Esophagus squamous epithelium (tissue), 5 donors: ENCODE data around the gene SPECC1L. TPM values are rescaled to one million over a fixed set of nuclear protein-coding genes. Genes with fewer than 3 reads are reported as not detected.

Experiments used
- DNase-seq: peaks from one replicate; lab custom pipeline; 2025; lab: John Stamatoyannopoulos, UW
- H3K27ac ChIP-seq, 4 donors: fragments of 200-600 bp; sonication (generic); one replicate each; pipeline ENCODE4 v1.5.1; 2016 to 2019; ENCODE audit warnings: mild to moderate bottlenecking in 1 of 4
- H3K27me3 ChIP-seq, 4 donors: fragments of 200-600 bp; sonication (generic); 1 replicate in 3 of 4; 2 replicates in 1 of 4; pipeline versions ENCODE4 v1.5.1 to v1.6.0; 2017 to 2021; ENCODE audit warnings: antibody characterized with exemption in 1 of 4
- H3K36me3 ChIP-seq, 3 donors: fragments of 200-600 bp; sonication (generic); one replicate each; pipeline ENCODE4 v1.5.1; 2016 to 2019
- H3K4me1 ChIP-seq, 3 donors: fragments of 200-600 bp; sonication (generic); one replicate each; pipeline ENCODE4 v1.5.1; 2017 to 2019
- H3K4me3 ChIP-seq, 4 donors: fragments of 200-600 bp; sonication (generic); 1 replicate in 3 of 4; 2 replicates in 1 of 4; pipeline ENCODE4 v1.5.1; 2016 to 2019; ENCODE audit warnings: mild to moderate bottlenecking in 2 of 4, moderate library complexity in 1 of 4
- H3K9me3 ChIP-seq, 3 donors: fragments of 200-600 bp; sonication (generic); one replicate each; pipeline ENCODE4 v1.5.1; 2016 to 2019
- CTCF ChIP-seq, 6 experiments: fragments of 450-650 bp in 4 of 6; fragments of 200-600 bp in 2 of 6; sonication (generic) in 2 of 6; IDR thresholded peaks; one replicate each; pipeline ENCODE4 v1.5.1; 2016 to 2019; ENCODE audit warnings: antibody characterized with exemption in 6 of 6, mild to moderate bottlenecking in 4 of 6, moderate library complexity in 4 of 6
- POLR2A ChIP-seq, 4 donors: fragments of 450-650 bp; IDR thresholded peaks; one replicate each; pipeline ENCODE4 v1.6.1; 2017; ENCODE audit warnings: antibody characterized with exemption in 4 of 4, mild to moderate bottlenecking in 4 of 4, moderate library complexity in 3 of 4
- WGBS, 2 donors: methylation state at CpG; one replicate each; pipeline ENCODE4 v1.1.5; 2018; 5-methylcytosine and 5-hydroxymethylcytosine counted together
- intact Hi-C: fragments of 100-400 bp; cut with DNase I; formaldehyde crosslinking; loops from one replicate; pipeline ENCODE4 v1.15.0; 2022
- total RNA-seq, 4 donors: library from RNA; depleted of rRNA; stranded (reverse); fragments of >200 nt; gene quantifications; one replicate each; pipeline ENCODE4 v1.1.0, GENCODE V29; 2016
- donor health status: DM: yes; HTN: yes; CAD: no.

SPECC1L gene
- total RNA-seq, 4 donors from 2014 or later, result 21.4 to 31.9 (median 27.7) TPM

GRCh38 chr22:24361976-24362646 lies 91.5 kb downstream of the SPECC1L start:
- Histone ChIP-seq H3K27me3 (no peaks in the 10 kb centered on the region), H3K9me3 (no peaks in the 10 kb centered on the region), H3K4me1 (peaks cover 0 to 24% (median 8%) of the 10 kb centered on the region in 3 donors), H3K4me3 (no peak overlapping the region), H3K36me3 (peaks cover 0 to 93% (median 8%) of the 10 kb centered on the region in 3 donors), H3K27ac (no peak overlapping the region)
- TF ChIP-seq POLR2A (IDR thresholded peaks at IDR 0.05), result no peak
- no peak for TF ChIP-seq CTCF (IDR thresholded peaks at IDR 0.05)
- no peak for DNase-seq
- 80 to 92% methylated on average over 4 of the region's 4 CpGs for WGBS, 2 donors
- intact Hi-C loops, result no loop called here

- peaks cover 0 to 98% (median 8%) of the 10 kb centered on the region in 3 donors for H3K36me3 ChIP-seq
- 93 to 98% methylated on average over 3 of the region's 3 CpGs for WGBS, 2 donors
- no peaks in the 10 kb centered on the region for H3K27me3 ChIP-seq
- intact Hi-C loops, result no loop called here
- peaks cover 0 to 16% (median 4%) of the 10 kb centered on the region in 3 donors for H3K4me1 ChIP-seq
- no peak overlapping the region for H3K4me3 ChIP-seq
- H3K27ac ChIP-seq, result no peak overlapping the region
- no peak for TF ChIP-seq POLR2A (IDR thresholded peaks at IDR 0.05)
- TF ChIP-seq CTCF (IDR thresholded peaks at IDR 0.05), result no peak
- H3K9me3 ChIP-seq, result no peaks in the 10 kb centered on the region
- DNase-seq, result no peak
Observed at GRCh38 chr22:24363243-24363642, 92.6 kb downstream of the SPECC1L start.

GRCh38 chr22:24366701-24367100 lies 96.1 kb downstream of the SPECC1L start:
- H3K36me3 ChIP-seq, result peaks cover 7 to 100% (median 34%) of the 10 kb centered on the region in 3 donors
- H3K4me3 ChIP-seq, result no peak overlapping the region
- intact Hi-C loops, result no loop called here
- TF ChIP-seq POLR2A (IDR thresholded peaks at IDR 0.05) (no peak), CTCF (IDR thresholded peaks at IDR 0.05) (no peak)
- no peaks in the 10 kb centered on the region for H3K27me3 ChIP-seq
- no peak for DNase-seq
- WGBS, 2 donors, result 67 to 75% methylated on average over 8 of the region's 8 CpGs
- H3K9me3 ChIP-seq, result no peaks in the 10 kb centered on the region
- peaks cover 0 to 8% (median 4%) of the 10 kb centered on the region in 3 donors for H3K4me1 ChIP-seq
- H3K27ac ChIP-seq, result no peak overlapping the region

GRCh38 chr22:24367841-24368240 lies 97.2 kb downstream of the SPECC1L start:
- Histone ChIP-seq H3K9me3 (no peaks in the 10 kb centered on the region), H3K36me3 (peaks cover 12 to 100% (median 36%) of the 10 kb centered on the region in 3 donors), H3K4me3 (no peak overlapping the region), H3K27me3 (no peaks in the 10 kb centered on the region), H3K27ac (no peak overlapping the region), H3K4me1 (peaks cover 0 to 8% (median 4%) of the 10 kb centered on the region in 3 donors)
- TF ChIP-seq CTCF (IDR thresholded peaks at IDR 0.05) (no peak), POLR2A (IDR thresholded peaks at IDR 0.05) (no peak)
- WGBS, 2 donors, result 46 to 69% methylated on average over 3 of the region's 3 CpGs
- intact Hi-C loops, result no loop called here
- no peak for DNase-seq

GRCh38 chr22:24370401-24370800 lies 99.8 kb downstream of the SPECC1L start:
- intact Hi-C loops, result no loop called here

More at GRCh38 chr22:24370401-24370800, 99.8 kb downstream of the SPECC1L start:
- Histone ChIP-seq H3K36me3 (peaks cover 12 to 87% (median 32%) of the 10 kb centered on the region in 3 donors), H3K9me3 (no peaks in the 10 kb centered on the region), H3K27me3 (no peaks in the 10 kb centered on the region), H3K4me3 (no peak overlapping the region), H3K27ac (no peak overlapping the region), H3K4me1 (peaks cover 0 to 8% (median 4%) of the 10 kb centered on the region in 3 donors)
- 18 to 19% methylated on average over 2 of the region's 2 CpGs for WGBS, 2 donors
- DNase-seq, result no peak
- TF ChIP-seq POLR2A (IDR thresholded peaks at IDR 0.05) (no peak), CTCF (IDR thresholded peaks at IDR 0.05) (no peak)
